ENCODE results near the gene GALNTL6.

DNA sequence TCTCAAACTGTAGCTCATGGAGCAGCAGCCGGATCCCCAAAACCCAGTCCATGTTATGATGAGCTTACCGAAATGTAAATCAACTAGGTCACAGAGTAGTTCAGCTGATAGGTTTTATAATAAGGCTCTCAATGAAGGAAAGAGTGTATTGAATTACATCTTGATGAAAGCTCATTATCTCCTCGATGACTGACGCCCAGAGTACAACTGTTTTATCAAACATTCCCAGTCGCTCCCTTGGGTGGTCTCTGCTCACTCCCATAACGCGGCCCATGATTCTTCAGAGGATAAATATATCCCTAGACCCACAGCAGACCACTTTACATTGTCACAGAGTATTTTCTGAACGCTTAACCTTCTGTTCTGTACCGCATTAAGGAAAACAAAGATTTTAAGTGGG, 903.1 kb downstream of the GALNTL6 start:
- TF ChIP-seq, protein P1, sequence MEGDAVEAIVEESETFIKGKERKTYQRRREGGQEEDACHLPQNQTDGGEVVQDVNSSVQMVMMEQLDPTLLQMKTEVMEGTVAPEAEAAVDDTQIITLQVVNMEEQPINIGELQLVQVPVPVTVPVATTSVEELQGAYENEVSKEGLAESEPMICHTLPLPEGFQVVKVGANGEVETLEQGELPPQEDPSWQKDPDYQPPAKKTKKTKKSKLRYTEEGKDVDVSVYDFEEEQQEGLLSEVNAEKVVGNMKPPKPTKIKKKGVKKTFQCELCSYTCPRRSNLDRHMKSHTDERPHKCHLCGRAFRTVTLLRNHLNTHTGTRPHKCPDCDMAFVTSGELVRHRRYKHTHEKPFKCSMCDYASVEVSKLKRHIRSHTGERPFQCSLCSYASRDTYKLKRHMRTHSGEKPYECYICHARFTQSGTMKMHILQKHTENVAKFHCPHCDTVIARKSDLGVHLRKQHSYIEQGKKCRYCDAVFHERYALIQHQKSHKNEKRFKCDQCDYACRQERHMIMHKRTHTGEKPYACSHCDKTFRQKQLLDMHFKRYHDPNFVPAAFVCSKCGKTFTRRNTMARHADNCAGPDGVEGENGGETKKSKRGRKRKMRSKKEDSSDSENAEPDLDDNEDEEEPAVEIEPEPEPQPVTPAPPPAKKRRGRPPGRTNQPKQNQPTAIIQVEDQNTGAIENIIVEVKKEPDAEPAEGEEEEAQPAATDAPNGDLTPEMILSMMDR (IDR thresholded peaks at IDR 0.05 in 2 of 3, conservative IDR thresholded peaks at IDR 0.05 in 1 of 3; ENCODE audit: borderline replicate concordance in 1 of 3, insufficient read depth in 1 of 3, low read depth in 2 of 3, low read length in 2 of 3): no peak
- no peak for TF ChIP-seq EZH2phosphoT487 (IDR thresholded peaks at IDR 0.05; ENCODE audit: borderline replicate concordance)
- no peak for TF ChIP-seq POLR2A (IDR thresholded peaks at IDR 0.05; ENCODE audit: borderline replicate concordance, extremely low read depth, insufficient read depth, insufficient read length)
- TF ChIP-seq, protein P2, sequence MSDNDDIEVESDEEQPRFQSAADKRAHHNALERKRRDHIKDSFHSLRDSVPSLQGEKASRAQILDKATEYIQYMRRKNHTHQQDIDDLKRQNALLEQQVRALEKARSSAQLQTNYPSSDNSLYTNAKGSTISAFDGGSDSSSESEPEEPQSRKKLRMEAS (IDR thresholded peaks at IDR 0.05): no peak
- TF ChIP-seq YY1 (IDR thresholded peaks at IDR 0.05; ENCODE audit: extremely low read depth, insufficient replicate concordance, low read depth, low read length): no peak
- TF ChIP-seq SIN3A (IDR thresholded peaks at IDR 0.05; ENCODE audit: low read depth): no peak
- no peak for TF ChIP-seq POLR2AphosphoS5 (IDR thresholded peaks at IDR 0.05; ENCODE audit: low read depth, low read length)
